H9 (cell line): ENCODE data around the gene GPD2. TPM values are rescaled to one million over a fixed set of nuclear protein-coding genes. Genes with fewer than 3 reads are reported as not detected.

Experiments
- DNase-seq: peaks from one replicate; pipeline ENCODE4 v3.0.0-alpha.2; 2017
- H2AFZ ChIP-seq: one replicate; pipeline ENCODE4 v1.6.1; 2013; ENCODE audit warnings: mild to moderate bottlenecking, low read length, control low read depth, moderate library complexity
- H2AK5ac ChIP-seq: 2 replicates; pipeline ENCODE4 v1.6.1; 2013; ENCODE audit warnings: low read length, control low read depth, mixed read lengths; ENCODE audit not compliant: insufficient read length
- H2BK120ac ChIP-seq: one replicate; pipeline ENCODE4 v1.6.1; 2013; ENCODE audit warnings: low read depth, mild to moderate bottlenecking, low read length, control low read depth, inconsistent platforms; ENCODE audit not compliant: poor library complexity, severe bottlenecking
- H2BK12ac ChIP-seq: 2 replicates; pipeline ENCODE4 v1.6.1; 2013; ENCODE audit warnings: low read length, control low read depth, mixed read lengths, low read depth; ENCODE audit not compliant: insufficient read length
- H2BK15ac ChIP-seq: 2 replicates; pipeline ENCODE4 v1.6.1; 2013; ENCODE audit warnings: low read depth, low read length, control low read depth
- H2BK20ac ChIP-seq: one replicate; pipeline ENCODE4 v1.6.1; 2013; ENCODE audit warnings: low read depth, mild to moderate bottlenecking, low read length, control low read depth, inconsistent platforms; ENCODE audit not compliant: poor library complexity, severe bottlenecking
- H2BK5ac ChIP-seq: 2 replicates; pipeline ENCODE4 v1.6.1; 2013; ENCODE audit warnings: low read length, control low read depth, mixed read lengths; ENCODE audit not compliant: insufficient read length
- H3K14ac ChIP-seq: 2 replicates; pipeline ENCODE4 v1.6.1; 2013; ENCODE audit warnings: low read length, control low read depth; ENCODE audit not compliant: insufficient read depth
- H3K18ac ChIP-seq: 2 replicates; pipeline ENCODE4 v1.6.1; 2013; ENCODE audit warnings: low read depth, mild to moderate bottlenecking, mixed read lengths, low read length, control low read depth; ENCODE audit not compliant: insufficient read length
- H3K23ac ChIP-seq: 2 replicates; pipeline ENCODE4 v1.6.1; 2013; ENCODE audit warnings: low read length, control low read depth, mixed read lengths, low read depth; ENCODE audit not compliant: insufficient read length
- H3K23me2 ChIP-seq: 2 replicates; pipeline ENCODE4 v1.6.1; 2013; ENCODE audit warnings: low read depth, mild to moderate bottlenecking, mixed read lengths, low read length, control low read depth; ENCODE audit not compliant: insufficient read length, poor library complexity, severe bottlenecking
- H3K27ac ChIP-seq: 2 replicates; pipeline ENCODE4 v1.5.1; 2013; ENCODE audit warnings: low read length, control low read depth, mixed read lengths, low read depth; ENCODE audit not compliant: insufficient read length
- H3K27me3 ChIP-seq: 2 replicates; pipeline ENCODE4 v1.6.1; 2013; ENCODE audit warnings: low read length, control low read depth, inconsistent platforms; ENCODE audit not compliant: insufficient read depth
- H3K4ac ChIP-seq: 2 replicates; pipeline ENCODE4 v1.6.1; 2013; ENCODE audit warnings: low read depth, mild to moderate bottlenecking, control low read depth, inconsistent platforms, low read length, moderate library complexity
- H3K4me1 ChIP-seq: 2 replicates; pipeline ENCODE4 v1.6.1; 2013; ENCODE audit warnings: low read length, control low read depth, inconsistent platforms; ENCODE audit not compliant: insufficient read depth
- H3K4me2 ChIP-seq: 2 replicates; pipeline ENCODE4 v1.6.1; 2013; ENCODE audit warnings: low read length, control low read depth, mixed read lengths; ENCODE audit not compliant: insufficient read length, insufficient read depth
- H3K56ac ChIP-seq: 2 replicates; pipeline ENCODE4 v1.6.1; 2013; ENCODE audit warnings: low read depth, mild to moderate bottlenecking, mixed read lengths, low read length, control low read depth; ENCODE audit not compliant: insufficient read length
- H3K79me1 ChIP-seq: 2 replicates; pipeline ENCODE4 v1.6.1; 2013; ENCODE audit warnings: low read depth, mild to moderate bottlenecking, moderate library complexity, low read length, control low read depth, inconsistent platforms; ENCODE audit not compliant: insufficient read depth, poor library complexity, severe bottlenecking
- H3K79me2 ChIP-seq: 2 replicates; pipeline ENCODE4 v1.6.1; 2013; ENCODE audit warnings: low read length, control low read depth, inconsistent platforms; ENCODE audit not compliant: insufficient read depth
- H3K9ac ChIP-seq: 2 replicates; pipeline ENCODE4 v1.6.1; 2013; ENCODE audit warnings: low read length, control low read depth, mixed read lengths; ENCODE audit not compliant: insufficient read length; ENCODE audit errors: extremely low read depth
- H3K9me3 ChIP-seq: one replicate; pipeline ENCODE4 v1.6.1; 2013; ENCODE audit warnings: low read depth, low read length, inconsistent platforms; ENCODE audit not compliant: control insufficient read depth
- H3T11ph ChIP-seq: one replicate; pipeline ENCODE4 v1.6.1; 2013; ENCODE audit warnings: mild to moderate bottlenecking, low read length, control low read depth, inconsistent platforms
- H4K20me1 ChIP-seq: one replicate; pipeline ENCODE4 v1.6.1; 2013; ENCODE audit not compliant: control insufficient read depth, insufficient read length, insufficient read depth
- H4K5ac ChIP-seq: 2 replicates; pipeline ENCODE4 v1.6.1; 2013; ENCODE audit warnings: low read depth, mild to moderate bottlenecking, mixed read lengths, low read length, control low read depth; ENCODE audit not compliant: insufficient read length
- H4K8ac ChIP-seq: replicated peaks from 2 replicates; pipeline ENCODE4 v1.6.1; 2013; ENCODE audit warnings: low read length, control low read depth, mixed read lengths, low read depth; ENCODE audit not compliant: insufficient read length
- H4K91ac ChIP-seq: 2 replicates; pipeline ENCODE4 v1.6.1; 2013; ENCODE audit warnings: low read depth, mild to moderate bottlenecking, moderate library complexity, mixed read lengths, low read length, control low read depth; ENCODE audit not compliant: insufficient read length
- H3K27ac Mint-ChIP-seq, 3 experiments: 2 replicates in 2 of 3; 3 replicates in 1 of 3; pipeline ENCODE4 v1.8.0; 2020 to 2021; ENCODE audit warnings: mixed read lengths in 3 of 3, mild to moderate bottlenecking in 1 of 3, moderate library complexity in 1 of 3
- H3K27me3 Mint-ChIP-seq: 2 replicates; pipeline ENCODE4 v1.8.0; 2021; ENCODE audit warnings: low read depth, mild to moderate bottlenecking, moderate library complexity, mixed read lengths
- H3K36me3 Mint-ChIP-seq, 3 experiments: 2 replicates in 2 of 3; 3 replicates in 1 of 3; pipeline ENCODE4 v1.8.0; 2020 to 2021; ENCODE audit warnings: low read depth in 3 of 3, mixed read lengths in 3 of 3; ENCODE audit not compliant: insufficient read depth in 1 of 3
- H3K4me1 Mint-ChIP-seq, 2 experiments: 2 replicates each; pipeline ENCODE4 v1.8.0; 2020; ENCODE audit warnings: mixed read lengths in 2 of 2
- H3K4me3 Mint-ChIP-seq, 2 experiments: 2 replicates in 1 of 2; 3 replicates in 1 of 2; pipeline ENCODE4 v1.8.0; 2020 to 2021; ENCODE audit warnings: mild to moderate bottlenecking in 2 of 2, mixed read lengths in 2 of 2, moderate library complexity in 1 of 2
- H3K9me3 Mint-ChIP-seq, 2 experiments: 2 replicates in 1 of 2; 3 replicates in 1 of 2; pipeline ENCODE4 v1.8.0; 2020; ENCODE audit warnings: mild to moderate bottlenecking in 2 of 2, mixed read lengths in 2 of 2, moderate library complexity in 1 of 2
- WGBS: extraction: QIAGEN DNeasy Blood & Tissue Kit; methylation state at CpG from one replicate; pipeline ENCODE4 v1.1.7; 2013; ENCODE audit warnings: missing lambda C conversion rate, low lambda C conversion rate, mixed read lengths; ENCODE audit not compliant: insufficient read length; ENCODE audit errors: extremely low coverage; 5-methylcytosine and 5-hydroxymethylcytosine counted together
- total RNA-seq: library from RNA; stranded (reverse); gene quantifications from 2 replicates; pipeline ENCODE4 v1.2.1, GENCODE V29; 2021
- TF ChIP-seq, protein P1 (sequence below): fragments of 200-600 bp; sonication (generic); conservative IDR thresholded peaks from 3 replicates; pipeline ENCODE4 v1.8.0; 2021; ENCODE audit warnings: antibody characterized with exemption, mild to moderate bottlenecking

GPD2 gene
- total RNA-seq, 1 experiment from 2014 or later, result 46.0 TPM

DNA sequence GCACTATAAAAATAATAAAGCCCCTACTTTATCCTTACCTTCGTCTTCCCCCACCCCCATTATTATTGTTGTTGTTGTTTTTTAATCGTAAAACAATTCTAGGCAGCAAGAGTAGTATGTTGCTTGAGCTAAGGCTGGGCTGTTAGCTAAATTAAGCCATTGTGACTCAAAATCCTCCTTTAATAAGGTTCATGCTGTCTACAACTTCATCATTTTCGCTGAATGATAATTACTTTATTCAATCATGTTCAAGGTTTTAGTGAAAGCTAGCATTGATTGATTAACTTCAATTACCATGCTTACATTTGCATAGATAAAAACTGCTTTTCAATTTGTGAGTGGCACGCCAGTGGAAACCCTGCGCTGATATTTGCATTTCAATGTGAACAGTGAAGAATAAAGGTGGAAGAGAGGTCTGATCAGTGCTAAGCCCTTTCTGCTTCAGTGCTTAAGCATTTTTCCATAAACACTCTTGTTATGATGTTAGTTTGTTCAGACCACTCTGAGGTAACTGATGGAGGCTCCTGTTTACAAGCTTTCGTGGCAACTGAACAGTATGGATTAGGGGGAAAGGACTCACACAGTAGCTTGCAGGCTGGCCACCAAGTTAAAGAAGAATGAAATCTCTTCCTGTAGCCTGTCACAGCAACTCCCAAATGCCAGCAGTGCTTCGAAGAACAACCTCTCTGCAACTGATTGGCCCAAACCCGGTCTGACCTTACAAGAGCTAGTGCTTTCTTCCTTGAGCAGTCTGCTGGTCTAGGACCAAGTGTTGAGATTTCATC, 156.8 kb downstream of the GPD2 start:
- H3T11ph ChIP-seq, result no peak overlapping the region
- no peak overlapping the region for H3K14ac ChIP-seq
- peaks cover 7% of the 10 kb centered on the region for H3K4me1 ChIP-seq
- DNase-seq, result peak; percentile 49
- Mint-ChIP-seq H3K36me3 (no peaks in the 10 kb centered on the region), H3K9me3 (no peaks in the 10 kb centered on the region), H3K4me1 (peaks cover 46 to 49% of the 10 kb centered on the region in 2 experiments), H3K4me3 (peak overlapping the region in 1 of 2 experiments; percentile 50; a peak in 3 of 5 replicates), H3K27me3 (no peaks in the 10 kb centered on the region), H3K27ac (peak overlapping the region; percentile 4 to 92 (median 91); a peak in 6 of 7 replicates)
- H3K9ac ChIP-seq, result no peak overlapping the region
- no peak overlapping the region for H2BK5ac ChIP-seq
- H3K27ac ChIP-seq, result no peak overlapping the region
- H4K8ac ChIP-seq, result no peak overlapping the region
- H4K20me1 ChIP-seq, result no peaks in the 10 kb centered on the region
- TF ChIP-seq, protein P1, sequence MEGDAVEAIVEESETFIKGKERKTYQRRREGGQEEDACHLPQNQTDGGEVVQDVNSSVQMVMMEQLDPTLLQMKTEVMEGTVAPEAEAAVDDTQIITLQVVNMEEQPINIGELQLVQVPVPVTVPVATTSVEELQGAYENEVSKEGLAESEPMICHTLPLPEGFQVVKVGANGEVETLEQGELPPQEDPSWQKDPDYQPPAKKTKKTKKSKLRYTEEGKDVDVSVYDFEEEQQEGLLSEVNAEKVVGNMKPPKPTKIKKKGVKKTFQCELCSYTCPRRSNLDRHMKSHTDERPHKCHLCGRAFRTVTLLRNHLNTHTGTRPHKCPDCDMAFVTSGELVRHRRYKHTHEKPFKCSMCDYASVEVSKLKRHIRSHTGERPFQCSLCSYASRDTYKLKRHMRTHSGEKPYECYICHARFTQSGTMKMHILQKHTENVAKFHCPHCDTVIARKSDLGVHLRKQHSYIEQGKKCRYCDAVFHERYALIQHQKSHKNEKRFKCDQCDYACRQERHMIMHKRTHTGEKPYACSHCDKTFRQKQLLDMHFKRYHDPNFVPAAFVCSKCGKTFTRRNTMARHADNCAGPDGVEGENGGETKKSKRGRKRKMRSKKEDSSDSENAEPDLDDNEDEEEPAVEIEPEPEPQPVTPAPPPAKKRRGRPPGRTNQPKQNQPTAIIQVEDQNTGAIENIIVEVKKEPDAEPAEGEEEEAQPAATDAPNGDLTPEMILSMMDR, result no peak
- H3K9me3 ChIP-seq, result no peaks in the 10 kb centered on the region
- no peak overlapping the region for H2AK5ac ChIP-seq
- no CpG with 5 or more reads among the region's 8 CpGs for WGBS
- no peaks in the 10 kb centered on the region for H3K23me2 ChIP-seq
- H2BK12ac ChIP-seq, result no peak overlapping the region
- peak overlapping the region; percentile 20 for H3K4me2 ChIP-seq
- no peak overlapping the region for H3K23ac ChIP-seq
- H2BK15ac ChIP-seq, result no peak overlapping the region
- no peak overlapping the region for H3K56ac ChIP-seq
- H4K5ac ChIP-seq, result no peak overlapping the region
- H3K27me3 ChIP-seq, result no peaks in the 10 kb centered on the region
- no peak overlapping the region for H3K18ac ChIP-seq
- no peaks in the 10 kb centered on the region for H3K79me1 ChIP-seq
- no peak overlapping the region for H3K4ac ChIP-seq
- no peak overlapping the region for H4K91ac ChIP-seq
- no peak overlapping the region for H2BK20ac ChIP-seq
- H3K79me2 ChIP-seq, result no peaks in the 10 kb centered on the region
- no peak overlapping the region for H2AFZ ChIP-seq
- no peak overlapping the region for H2BK120ac ChIP-seq
